ENCODE data around the gene TUBA1C.
"Not testable (repeated sequence)": the region's sequence is repeated elsewhere in the genome, so short reads cannot be mapped to it uniquely, and the experiment has no call there.

Gene TUBA1C

DNA sequence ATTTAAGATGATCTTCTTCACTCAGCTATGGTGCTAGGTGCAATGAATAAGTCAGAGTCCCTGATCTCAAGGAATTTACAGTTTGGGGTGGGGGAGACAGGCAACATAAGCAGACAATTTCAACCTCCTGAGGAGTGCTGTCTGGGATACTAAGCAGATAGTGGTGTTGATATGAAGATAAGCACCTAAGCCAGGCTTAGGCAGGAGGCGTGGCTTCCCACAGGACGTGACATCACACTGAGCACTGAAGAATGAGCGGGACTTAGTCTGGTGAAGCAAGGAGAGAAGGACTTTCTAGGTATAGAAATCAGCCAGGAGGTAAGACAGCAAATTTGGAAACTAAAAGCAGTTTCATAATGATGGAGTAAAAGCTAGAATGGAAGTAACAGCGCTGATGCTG lies 36.9 kb downstream of the TUBA1C start:
- TF ChIP-seq PAX5 (IDR thresholded peaks at IDR 0.05; ENCODE audit: insufficient read depth, low read length, severe bottlenecking): no peak
- TF ChIP-seq TAF1 (IDR thresholded peaks at IDR 0.05; ENCODE audit: low read depth, low read length): no peak
- TF ChIP-seq POLR2AphosphoS5 (IDR thresholded peaks at IDR 0.05; ENCODE audit: low read depth, low read length): no peak
- TF ChIP-seq POU2F2 (IDR thresholded peaks at IDR 0.05; ENCODE audit: low read depth, low read length): no peak
- TF ChIP-seq POLR2A (IDR thresholded peaks at IDR 0.05; ENCODE audit: low read depth, low read length): no peak
- no peak for TF ChIP-seq SPI1 (IDR thresholded peaks at IDR 0.05; ENCODE audit: low read depth, low read length)
- no peak for FAIRE-seq
- DNase-seq (ENCODE audit: insufficient read length, low spot score): no peak

DNA sequence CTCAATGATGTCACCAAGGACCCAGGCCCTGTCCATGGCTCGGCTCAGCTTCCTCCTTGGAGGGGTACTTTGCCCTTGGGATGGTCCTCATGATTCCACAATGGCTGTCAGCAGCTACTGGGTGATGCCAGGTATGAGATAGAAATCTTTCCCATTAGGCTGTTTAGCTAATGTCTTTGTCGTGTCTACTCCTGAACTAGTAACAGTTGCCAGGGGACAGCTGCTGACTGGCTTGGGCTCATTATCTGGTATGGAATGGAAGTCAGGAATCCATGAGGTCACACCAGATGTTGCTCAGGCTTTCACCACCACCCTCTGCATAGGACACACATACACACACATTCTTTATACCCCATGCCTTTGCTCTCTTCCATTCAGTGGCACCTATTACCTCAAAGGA lies 39.3 kb downstream of the TUBA1C start:
- DNase-seq (ENCODE audit: insufficient read length, low spot score) (no peak), FAIRE-seq (no peak)
- TF ChIP-seq PAX5 (IDR thresholded peaks at IDR 0.05; ENCODE audit: insufficient read depth, low read length, severe bottlenecking) (no peak), POLR2AphosphoS5 (IDR thresholded peaks at IDR 0.05; ENCODE audit: low read depth, low read length) (no peak), POLR2A (IDR thresholded peaks at IDR 0.05; ENCODE audit: low read depth, low read length) (no peak), POU2F2 (IDR thresholded peaks at IDR 0.05; ENCODE audit: low read depth, low read length) (no peak), SPI1 (IDR thresholded peaks at IDR 0.05; ENCODE audit: low read depth, low read length) (no peak), TAF1 (IDR thresholded peaks at IDR 0.05; ENCODE audit: low read depth, low read length) (no peak)

DNA sequence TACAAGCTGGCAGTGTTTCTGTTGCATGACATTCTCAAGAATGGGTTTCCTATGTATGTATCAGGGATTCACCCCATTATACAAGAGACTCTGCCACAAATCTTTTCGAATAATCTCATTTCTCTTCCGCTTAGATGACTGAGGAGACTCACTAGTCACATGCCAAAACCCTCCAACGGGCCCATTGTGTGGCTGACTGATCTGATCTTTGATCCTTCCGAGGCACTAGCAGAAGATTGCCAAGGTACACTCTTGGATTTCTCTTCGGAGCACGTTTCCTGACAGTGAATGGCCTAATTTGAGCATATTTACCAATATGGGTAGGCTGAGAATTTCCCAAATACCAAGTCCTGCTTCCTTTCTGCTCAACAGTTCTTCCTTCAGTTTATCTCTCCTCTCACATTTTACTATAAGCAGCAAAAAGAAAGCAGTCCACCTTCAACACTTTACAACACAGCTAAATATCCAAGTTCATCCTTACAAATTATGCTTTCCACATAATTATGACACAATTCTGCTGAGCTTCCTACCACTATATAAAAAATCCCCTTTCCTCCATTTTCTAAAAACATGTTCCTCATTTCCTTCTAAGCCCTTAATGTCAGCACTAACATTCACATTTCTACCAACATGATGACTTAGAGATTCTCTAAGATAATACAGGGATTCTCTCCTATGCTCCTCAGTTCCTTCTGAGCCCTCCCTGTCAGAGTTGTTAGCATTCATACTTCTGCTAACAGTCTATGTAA lies 41.1 kb downstream of the TUBA1C start:
- FAIRE-seq (no peak), DNase-seq (ENCODE audit: insufficient read length, low spot score) (no peak)
- TF ChIP-seq POU2F2 (IDR thresholded peaks at IDR 0.05; ENCODE audit: low read depth, low read length) (no peak), PAX5 (IDR thresholded peaks at IDR 0.05; ENCODE audit: insufficient read depth, low read length, severe bottlenecking) (no peak), SPI1 (IDR thresholded peaks at IDR 0.05; ENCODE audit: low read depth, low read length) (no peak), TAF1 (IDR thresholded peaks at IDR 0.05; ENCODE audit: low read depth, low read length) (no peak), POLR2AphosphoS5 (IDR thresholded peaks at IDR 0.05; ENCODE audit: low read depth, low read length) (no peak), POLR2A (IDR thresholded peaks at IDR 0.05; ENCODE audit: low read depth, low read length) (no peak)

DNA sequence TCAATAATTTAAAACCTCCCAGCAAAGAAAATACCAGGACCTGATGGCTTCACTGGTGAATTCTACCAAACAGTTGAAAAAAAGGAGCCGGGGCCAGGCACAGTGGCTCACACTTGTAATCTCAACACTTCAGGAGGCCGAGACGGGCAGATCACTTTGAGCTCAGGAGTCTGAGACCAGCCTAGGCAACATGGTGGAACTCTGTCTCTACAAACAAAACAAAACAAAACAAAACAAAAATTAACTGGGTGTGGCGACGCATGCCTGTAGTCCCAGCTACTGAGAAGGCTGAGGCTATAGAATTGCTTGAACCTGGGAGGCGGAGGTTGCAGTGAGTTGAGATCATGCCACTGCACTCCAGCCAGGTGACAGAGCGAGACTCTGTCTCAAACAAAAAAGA lies 44.5 kb downstream of the TUBA1C start:
- TF ChIP-seq SPI1 (IDR thresholded peaks at IDR 0.05; ENCODE audit: low read depth, low read length) (no peak), POLR2AphosphoS5 (IDR thresholded peaks at IDR 0.05; ENCODE audit: low read depth, low read length) (no peak)
- FAIRE-seq: no peak

DNA sequence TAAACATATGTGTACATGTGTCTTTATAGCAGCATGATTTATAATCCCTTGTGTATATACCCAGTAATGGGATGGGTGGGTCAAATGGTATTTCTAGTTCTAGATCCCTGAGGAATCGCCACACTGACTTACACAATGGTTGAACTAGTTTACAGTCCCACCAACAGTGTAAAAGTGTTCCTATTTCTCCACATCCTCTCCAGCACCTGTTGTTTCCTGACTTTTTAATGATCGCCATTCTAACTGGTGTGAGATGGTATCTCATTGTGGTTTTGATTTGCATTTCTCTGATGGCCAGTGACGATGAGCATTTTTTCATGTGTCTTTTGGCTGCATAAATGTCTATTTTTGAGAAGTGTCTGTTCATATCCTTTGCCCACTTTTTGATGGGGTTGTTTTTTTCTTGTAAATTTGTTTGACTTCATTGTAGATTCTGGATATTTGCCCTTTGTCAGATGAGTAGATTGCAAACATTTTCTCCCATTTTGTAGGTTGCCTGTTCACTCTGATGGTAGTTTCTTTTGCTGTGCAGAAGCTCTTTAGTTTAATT lies 45.6 kb downstream of the TUBA1C start:
- not testable (repeated sequence) for FAIRE-seq; DNase-seq (ENCODE audit: insufficient read length, low spot score)

More for the DNA sequence above, 44.5 kb downstream of the TUBA1C start:
- DNase-seq (ENCODE audit: insufficient read length, low spot score): no peak

DNA sequence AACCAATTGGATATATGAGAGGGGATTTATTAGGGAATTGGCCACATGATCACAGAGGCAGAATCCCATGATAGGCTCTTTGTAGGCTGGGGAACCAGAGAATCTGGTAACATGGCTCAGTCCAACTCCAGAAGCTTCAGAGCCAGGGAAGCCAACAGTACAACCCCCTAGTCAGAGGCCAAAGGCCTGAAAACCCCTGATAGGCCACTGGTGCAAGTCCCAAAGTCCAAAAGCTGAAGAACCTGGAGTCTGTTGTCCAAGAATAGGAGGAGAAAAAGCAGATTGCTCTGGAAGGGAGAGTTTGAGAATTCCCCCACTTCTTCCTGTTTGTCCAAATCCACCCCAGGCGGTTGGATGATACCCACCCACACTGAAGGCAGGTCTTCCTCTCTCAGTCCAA lies 49.9 kb downstream of the TUBA1C start:
- FAIRE-seq: no peak
- DNase-seq (ENCODE audit: insufficient read length, low spot score): no peak
- TF ChIP-seq POLR2AphosphoS5 (IDR thresholded peaks at IDR 0.05; ENCODE audit: low read depth, low read length) (no peak), POLR2A (IDR thresholded peaks at IDR 0.05; ENCODE audit: low read depth, low read length) (no peak), POU2F2 (IDR thresholded peaks at IDR 0.05; ENCODE audit: low read depth, low read length) (no peak)

DNA sequence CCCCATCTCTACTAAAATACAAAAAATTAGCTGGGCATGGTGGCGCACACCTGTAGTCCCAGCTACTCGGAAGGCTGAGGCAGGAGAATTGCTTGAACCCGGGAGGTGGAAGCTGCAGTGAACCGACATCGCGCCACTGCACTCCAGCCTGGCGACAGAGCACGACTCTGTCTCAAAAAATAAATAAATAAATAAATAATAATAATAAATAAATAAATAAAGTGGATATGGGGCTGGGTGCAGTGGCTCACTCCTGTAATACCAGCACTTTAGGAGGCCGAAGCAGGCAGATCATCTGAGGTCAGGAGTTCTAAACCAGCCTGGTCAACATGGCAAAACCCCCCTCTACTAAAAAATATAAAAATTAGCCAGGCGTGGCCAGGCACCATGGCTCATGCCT lies 52.2 kb downstream of the TUBA1C start:
- DNase-seq (ENCODE audit: insufficient read length, low spot score); FAIRE-seq: not testable (repeated sequence)

DNA sequence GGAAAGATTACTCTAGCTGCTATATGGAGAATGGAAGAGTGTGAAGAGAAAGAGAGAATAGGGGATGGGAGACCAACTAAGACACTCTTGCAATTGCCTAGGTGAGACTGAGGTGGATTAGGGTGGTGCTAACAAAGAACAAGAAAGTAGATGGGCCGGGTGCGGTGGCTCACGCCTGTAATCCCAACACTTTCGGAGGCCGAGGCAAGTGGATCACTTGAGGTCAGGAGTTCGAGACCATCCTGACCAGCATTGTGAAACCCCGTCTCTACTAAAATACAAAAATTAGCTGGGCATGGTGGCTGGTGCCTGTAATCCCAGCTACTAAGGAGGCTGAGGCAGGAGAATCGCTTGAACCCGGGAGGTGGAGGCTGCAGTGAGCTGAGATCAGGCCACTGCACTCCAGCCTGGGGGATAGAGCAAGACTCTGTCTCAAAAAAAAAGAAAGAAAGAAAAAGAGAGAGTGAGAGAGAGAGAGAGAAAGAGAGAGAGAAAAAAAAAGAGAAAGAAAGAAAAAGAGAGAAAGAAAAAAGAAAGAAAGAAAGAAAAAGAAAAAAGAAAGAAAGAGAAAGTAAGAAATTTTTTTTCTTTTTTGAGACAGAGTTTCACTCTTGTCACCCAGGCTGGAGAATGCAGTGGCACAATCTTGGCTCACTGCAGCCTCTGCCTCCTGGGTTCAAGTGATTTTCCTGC lies 55.7 kb downstream of the TUBA1C start:
- DNase-seq (ENCODE audit: insufficient read length, low spot score); FAIRE-seq: not testable (repeated sequence)

DNA sequence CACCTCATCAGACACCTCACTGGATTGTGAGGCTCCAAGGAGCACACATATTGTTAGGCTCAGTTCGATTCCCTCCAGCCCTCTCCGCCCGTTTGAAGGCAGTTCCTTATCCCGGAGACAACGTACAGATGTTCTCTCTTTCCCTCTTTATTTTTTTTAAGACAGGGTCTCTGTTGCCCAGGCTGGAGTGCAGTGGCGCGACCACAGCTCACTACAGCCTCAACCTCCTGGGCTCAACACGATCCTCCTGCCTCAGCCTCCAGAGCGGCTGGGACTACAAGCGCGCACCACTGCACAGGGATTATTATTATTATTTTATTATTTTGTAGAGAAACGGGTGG lies 57.5 kb downstream of the TUBA1C start:
- FAIRE-seq (no peak), DNase-seq (ENCODE audit: insufficient read length, low spot score) (no peak)
- TF ChIP-seq PAX5 (IDR thresholded peaks at IDR 0.05; ENCODE audit: insufficient read depth, low read length, severe bottlenecking) (no peak), POLR2AphosphoS5 (IDR thresholded peaks at IDR 0.05; ENCODE audit: low read depth, low read length) (no peak), POU2F2 (IDR thresholded peaks at IDR 0.05; ENCODE audit: low read depth, low read length) (no peak), TAF1 (IDR thresholded peaks at IDR 0.05; ENCODE audit: low read depth, low read length) (no peak), POLR2A (IDR thresholded peaks at IDR 0.05; ENCODE audit: low read depth, low read length) (no peak), SPI1 (IDR thresholded peaks at IDR 0.05; ENCODE audit: low read depth, low read length) (no peak)

DNA sequence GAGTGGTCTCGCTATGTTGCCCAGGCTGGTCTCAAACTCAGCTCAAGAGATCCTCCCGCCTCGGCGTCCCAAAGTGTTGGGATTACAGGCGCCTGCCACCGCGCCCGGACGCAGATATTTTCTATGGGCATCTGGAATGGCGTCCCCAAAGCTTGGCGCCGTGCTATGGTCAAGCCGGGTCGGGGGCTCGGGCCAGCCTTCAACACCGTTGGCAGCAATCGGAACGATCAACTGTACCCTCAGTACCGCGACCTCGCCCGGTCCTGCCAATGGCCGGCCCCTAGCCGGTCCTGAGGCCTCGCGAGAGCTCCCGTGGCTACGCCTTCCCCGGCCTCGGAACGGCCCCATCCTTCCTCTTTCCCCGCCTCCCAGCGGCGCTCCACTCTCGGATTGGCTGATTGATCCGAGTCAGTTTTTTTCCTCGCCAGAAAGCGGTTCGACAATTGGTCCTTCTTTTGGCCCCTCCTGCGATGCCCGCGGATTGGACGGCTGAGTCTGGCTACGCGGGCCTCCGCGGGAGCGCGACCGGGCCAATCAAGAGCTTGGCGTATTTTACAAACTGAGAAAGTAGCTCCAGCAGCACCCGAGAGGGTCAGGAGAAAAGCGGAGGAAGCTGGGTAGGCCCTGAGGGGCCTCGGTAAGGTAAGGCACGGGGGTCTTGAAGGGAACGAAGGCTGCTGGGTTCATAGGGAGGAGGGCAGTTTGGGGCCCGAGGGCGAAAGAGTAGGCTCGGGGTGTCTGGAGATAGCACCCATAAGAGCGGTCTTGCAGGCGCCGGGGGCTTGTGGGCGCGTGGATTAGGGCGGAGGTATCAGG lies 58.0 kb downstream of the TUBA1C start, which contains the start of gene TROAP:
TROAP (plus strand) TSS at position 548 of the 816 bp plus-strand sequence. CDS start 354 bp downstream, outside the sequence.
- peak; percentile 94 for FAIRE-seq
- TF ChIP-seq SPI1 (IDR thresholded peaks at IDR 0.05; ENCODE audit: low read depth, low read length) (no peak), PAX5 (IDR thresholded peaks at IDR 0.05; ENCODE audit: insufficient read depth, low read length, severe bottlenecking) (no peak), POLR2A (IDR thresholded peaks at IDR 0.05; ENCODE audit: low read depth, low read length) (peak; percentile 66), POU2F2 (IDR thresholded peaks at IDR 0.05; ENCODE audit: low read depth, low read length) (0 out of 2 replicates have a peak, but pooled peaks have one; percentile 26), TAF1 (IDR thresholded peaks at IDR 0.05; ENCODE audit: low read depth, low read length) (no peak; the same call in 1 of the 2 replicates), POLR2AphosphoS5 (IDR thresholded peaks at IDR 0.05; ENCODE audit: low read depth, low read length) (peak; percentile 82)

More for the DNA sequence above, 58.0 kb downstream of the TUBA1C start, which contains the start of gene TROAP:
- DNase-seq (ENCODE audit: insufficient read length, low spot score): peak; percentile 97

All from GM12891 (cell line).